ENCODE measurements around the gene GOLGA6B. TPM values are rescaled to one million over a fixed set of nuclear protein-coding genes. Genes with fewer than 3 reads are reported as not detected.
"Not testable (repeated sequence)": the region's sequence is repeated elsewhere in the genome, so short reads cannot be mapped to it uniquely, and the experiment has no call there.

The GOLGA6B gene
- total RNA-seq, 1 donor from 2014 or later: not detected

- not testable (repeated sequence) for DNase-seq; H3K36me3 Mint-ChIP-seq (ENCODE audit: unreplicated experiment); H3K9me3 Mint-ChIP-seq (ENCODE audit: unreplicated experiment); H3K27me3 Mint-ChIP-seq (ENCODE audit: unreplicated experiment); H3K4me1 Mint-ChIP-seq (ENCODE audit: low read depth, unreplicated experiment); H3K27ac Mint-ChIP-seq (ENCODE audit: unreplicated experiment); H3K4me3 Mint-ChIP-seq (ENCODE audit: unreplicated experiment)
Measured at GRCh38 chr15:72656014-72656413, 1.5 kb downstream of the GOLGA6B start.

- not testable (repeated sequence) for DNase-seq; H3K36me3 Mint-ChIP-seq (ENCODE audit: unreplicated experiment); H3K27ac Mint-ChIP-seq (ENCODE audit: unreplicated experiment); H3K9me3 Mint-ChIP-seq (ENCODE audit: unreplicated experiment); H3K4me3 Mint-ChIP-seq (ENCODE audit: unreplicated experiment); H3K27me3 Mint-ChIP-seq (ENCODE audit: unreplicated experiment); H3K4me1 Mint-ChIP-seq (ENCODE audit: low read depth, unreplicated experiment)
Measured at GRCh38 chr15:72661081-72661480, 6.6 kb downstream of the GOLGA6B start.

- not testable (repeated sequence) for H3K27me3 Mint-ChIP-seq (ENCODE audit: unreplicated experiment); H3K36me3 Mint-ChIP-seq (ENCODE audit: unreplicated experiment); H3K9me3 Mint-ChIP-seq (ENCODE audit: unreplicated experiment)
Measured at GRCh38 chr15:72663931-72664330, 9.4 kb downstream of the GOLGA6B start.

GRCh38 chr15:72665706-72666105 is 11.2 kb downstream of the GOLGA6B start:
- H3K9me3 Mint-ChIP-seq (ENCODE audit: unreplicated experiment); H3K4me3 Mint-ChIP-seq (ENCODE audit: unreplicated experiment); H3K27me3 Mint-ChIP-seq (ENCODE audit: unreplicated experiment); H3K4me1 Mint-ChIP-seq (ENCODE audit: low read depth, unreplicated experiment); DNase-seq; H3K27ac Mint-ChIP-seq (ENCODE audit: unreplicated experiment); H3K36me3 Mint-ChIP-seq (ENCODE audit: unreplicated experiment): not testable (repeated sequence)

More at GRCh38 chr15:72663931-72664330, 9.4 kb downstream of the GOLGA6B start:
- not testable (repeated sequence) for H3K4me1 Mint-ChIP-seq (ENCODE audit: low read depth, unreplicated experiment); H3K4me3 Mint-ChIP-seq (ENCODE audit: unreplicated experiment); DNase-seq; H3K27ac Mint-ChIP-seq (ENCODE audit: unreplicated experiment)

- H3K4me3 Mint-ChIP-seq (ENCODE audit: unreplicated experiment); H3K27ac Mint-ChIP-seq (ENCODE audit: unreplicated experiment); H3K4me1 Mint-ChIP-seq (ENCODE audit: low read depth, unreplicated experiment); DNase-seq; H3K36me3 Mint-ChIP-seq (ENCODE audit: unreplicated experiment); H3K27me3 Mint-ChIP-seq (ENCODE audit: unreplicated experiment); H3K9me3 Mint-ChIP-seq (ENCODE audit: unreplicated experiment): not testable (repeated sequence)
Measured at GRCh38 chr15:72669803-72670202, 15.3 kb downstream of the GOLGA6B start.

GRCh38 chr15:72670656-72671352 is 16.3 kb downstream of the GOLGA6B start:
- H3K27ac Mint-ChIP-seq (ENCODE audit: unreplicated experiment): peak overlapping the region; percentile 90
- TF ChIP-seq CTCF (IDR thresholded peaks at IDR 0.05; ENCODE audit: partially characterized antibody, unreplicated experiment): peak; percentile 86
- DNase-seq: peak; percentile 92
- H3K27me3 Mint-ChIP-seq (ENCODE audit: unreplicated experiment); H3K36me3 Mint-ChIP-seq (ENCODE audit: unreplicated experiment); H3K9me3 Mint-ChIP-seq (ENCODE audit: unreplicated experiment); H3K4me1 Mint-ChIP-seq (ENCODE audit: low read depth, unreplicated experiment): not testable (repeated sequence)
- peak overlapping the region; percentile 88 for H3K4me3 Mint-ChIP-seq (ENCODE audit: unreplicated experiment)

- Mint-ChIP-seq H3K27me3 (ENCODE audit: unreplicated experiment) (peaks cover 2% of the 10 kb centered on the region), H3K36me3 (ENCODE audit: unreplicated experiment) (no peaks in the 10 kb centered on the region), H3K27ac (ENCODE audit: unreplicated experiment) (no peak overlapping the region)
Measured at GRCh38 chr15:72671525-72671924, 17.0 kb downstream of the GOLGA6B start.

More at GRCh38 chr15:72671525-72671924, 17.0 kb downstream of the GOLGA6B start:
- Mint-ChIP-seq H3K4me1 (ENCODE audit: low read depth, unreplicated experiment) (no peaks in the 10 kb centered on the region), H3K9me3 (ENCODE audit: unreplicated experiment) (no peaks in the 10 kb centered on the region), H3K4me3 (ENCODE audit: unreplicated experiment) (no peak overlapping the region)
- no peak for DNase-seq
- no peak for TF ChIP-seq CTCF (IDR thresholded peaks at IDR 0.05; ENCODE audit: partially characterized antibody, unreplicated experiment)

Measured in glutamatergic neuron (in vitro differentiated cells).